Esophagus muscularis mucosa (tissue), 4 donors: Measurements from ENCODE around the gene RAB39B.

Experiments used
- EP300 ChIP-seq: sonication (generic); formaldehyde crosslinking; IDR thresholded peaks from one replicate; pipeline ENCODE4 v1.6.1; 2017; ENCODE audit warnings: antibody characterized with exemption
- POLR2A ChIP-seq: fragments of 450-650 bp; IDR thresholded peaks from one replicate; pipeline ENCODE4 v1.6.1; 2017; ENCODE audit warnings: antibody characterized with exemption, moderate library complexity, mild to moderate bottlenecking, low read depth
- TF ChIP-seq, protein P1 (sequence below), 3 experiments: fragments of 200-600 bp in 2 of 3; fragments of 450-650 bp in 1 of 3; sonication (generic) in 2 of 3; IDR thresholded peaks; one replicate each; pipeline ENCODE4 v1.5.1; 2017 to 2019; ENCODE audit warnings: antibody characterized with exemption in 3 of 3, mild to moderate bottlenecking in 2 of 3, moderate library complexity in 1 of 3

DNA sequence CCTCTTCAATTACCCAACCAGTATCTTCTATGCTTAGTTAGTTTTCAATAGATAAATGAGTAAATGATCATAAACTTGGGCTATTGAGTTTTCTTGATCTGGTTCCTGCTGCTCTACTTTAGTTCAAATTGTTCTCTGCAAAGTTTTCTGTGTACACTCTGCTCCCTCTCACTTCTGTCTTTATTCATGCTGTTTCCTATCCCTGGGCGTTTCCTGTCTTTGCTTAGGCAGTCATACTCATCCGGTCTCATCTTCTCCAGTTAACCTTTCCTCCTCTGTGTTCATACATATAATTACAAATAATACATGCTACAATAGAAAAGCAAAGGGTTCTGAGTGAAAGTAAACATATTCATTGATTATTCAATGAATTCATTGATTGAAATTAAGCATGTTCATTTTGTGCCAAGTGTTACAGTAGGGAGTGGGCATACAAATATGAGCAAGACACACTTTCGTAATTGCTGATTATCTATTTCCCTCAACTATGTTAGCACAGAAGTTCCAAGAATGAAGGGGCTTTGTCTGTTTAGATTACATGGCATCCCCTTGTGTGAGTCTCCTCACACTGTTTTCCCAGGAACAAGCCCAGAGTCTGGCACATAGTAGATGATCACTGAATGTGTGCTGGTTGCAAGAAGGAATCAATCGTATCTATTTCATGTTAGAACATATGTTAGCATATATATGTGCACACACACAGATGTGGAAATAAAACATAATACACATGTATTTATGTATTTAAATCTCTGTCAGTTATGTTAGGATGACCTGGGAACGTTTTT, 1.1 kb downstream of the RAB39B start:
- TF ChIP-seq, protein P1, sequence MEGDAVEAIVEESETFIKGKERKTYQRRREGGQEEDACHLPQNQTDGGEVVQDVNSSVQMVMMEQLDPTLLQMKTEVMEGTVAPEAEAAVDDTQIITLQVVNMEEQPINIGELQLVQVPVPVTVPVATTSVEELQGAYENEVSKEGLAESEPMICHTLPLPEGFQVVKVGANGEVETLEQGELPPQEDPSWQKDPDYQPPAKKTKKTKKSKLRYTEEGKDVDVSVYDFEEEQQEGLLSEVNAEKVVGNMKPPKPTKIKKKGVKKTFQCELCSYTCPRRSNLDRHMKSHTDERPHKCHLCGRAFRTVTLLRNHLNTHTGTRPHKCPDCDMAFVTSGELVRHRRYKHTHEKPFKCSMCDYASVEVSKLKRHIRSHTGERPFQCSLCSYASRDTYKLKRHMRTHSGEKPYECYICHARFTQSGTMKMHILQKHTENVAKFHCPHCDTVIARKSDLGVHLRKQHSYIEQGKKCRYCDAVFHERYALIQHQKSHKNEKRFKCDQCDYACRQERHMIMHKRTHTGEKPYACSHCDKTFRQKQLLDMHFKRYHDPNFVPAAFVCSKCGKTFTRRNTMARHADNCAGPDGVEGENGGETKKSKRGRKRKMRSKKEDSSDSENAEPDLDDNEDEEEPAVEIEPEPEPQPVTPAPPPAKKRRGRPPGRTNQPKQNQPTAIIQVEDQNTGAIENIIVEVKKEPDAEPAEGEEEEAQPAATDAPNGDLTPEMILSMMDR (IDR thresholded peaks at IDR 0.05): no peak
- TF ChIP-seq POLR2A: no peak
- TF ChIP-seq EP300: no peak
